GM12892 (cell line): ENCODE measurements around the gene SULT2A1.

Experiments
- POLR2A ChIP-seq: IDR thresholded peaks from 2 replicates; pipeline ENCODE4 v1.6.1; 2011; ENCODE audit warnings: low read depth, low read length, control low read depth
- POLR2AphosphoS5 ChIP-seq: IDR thresholded peaks from 2 replicates; pipeline ENCODE4 v1.6.1; 2011; ENCODE audit warnings: low read depth, low read length, control low read depth

DNA sequence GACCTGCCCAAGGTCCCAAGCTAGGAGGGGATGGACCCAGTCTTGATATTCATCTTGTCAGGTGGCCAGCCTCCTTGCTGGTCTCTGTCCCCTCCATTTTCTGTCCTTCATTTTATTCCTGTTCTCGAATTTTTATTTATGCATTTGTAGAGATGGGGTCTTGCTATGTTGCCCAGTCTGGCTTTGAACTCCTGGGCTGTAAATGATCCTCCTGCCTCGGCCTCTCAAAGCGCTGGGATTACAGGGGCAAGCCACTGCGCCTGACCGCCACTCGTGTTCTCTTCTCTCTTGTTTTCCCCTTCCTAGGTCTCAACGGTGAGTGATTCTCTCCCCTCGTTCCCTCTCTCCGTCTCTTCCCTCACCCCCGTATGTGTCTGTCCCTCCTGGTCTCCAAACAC is 37.7 kb downstream of the SULT2A1 start:
- TF ChIP-seq POLR2A, result no peak
- TF ChIP-seq POLR2AphosphoS5, result no peak
